ENCODE measurements around the gene KIF17. TPM values are rescaled to one million over a fixed set of nuclear protein-coding genes. Genes with fewer than 3 reads are reported as not detected.
A peak's percentile ranks its signal among the peaks of the same experiment; 100 is the strongest.
"Not testable (repeated sequence)": the region's sequence is repeated elsewhere in the genome, so short reads cannot be mapped to it uniquely, and the experiment has no call there.

Gene KIF17
- total RNA-seq, 1 donor from 2014 or later, result 3.3 TPM

GRCh38 chr1:20723537-20724363, 5.9 kb upstream of the KIF17 start:
- TF ChIP-seq CTCF (conservative IDR thresholded peaks at IDR 0.05; ENCODE audit: low read depth, low read length), result no peak
- no peak for DNase-seq (ENCODE audit: low read depth)
- no peak overlapping the region for H3K4me3 ChIP-seq (ENCODE audit: low read depth, low read length)

- TF ChIP-seq CTCF (conservative IDR thresholded peaks at IDR 0.05; ENCODE audit: low read depth, low read length), result no peak
- no peak for DNase-seq (ENCODE audit: low read depth)
- no peak overlapping the region for H3K4me3 ChIP-seq (ENCODE audit: low read depth, low read length)
Measured at GRCh38 chr1:20723159-20723536, 5.3 kb upstream of the KIF17 start.

- TF ChIP-seq CTCF (conservative IDR thresholded peaks at IDR 0.05; ENCODE audit: low read depth, low read length), result no peak
- DNase-seq (ENCODE audit: low read depth), result no peak
- no peak overlapping the region for H3K4me3 ChIP-seq (ENCODE audit: low read depth, low read length)
Measured at GRCh38 chr1:20721117-20722061, 3.6 kb upstream of the KIF17 start.

- no peak for TF ChIP-seq CTCF (conservative IDR thresholded peaks at IDR 0.05; ENCODE audit: low read depth, low read length)
Measured at GRCh38 chr1:20720631-20721091, 2.9 kb upstream of the KIF17 start.

GRCh38 chr1:20719871-20720620, 2.2 kb upstream of the KIF17 start:
- no peak overlapping the region for H3K4me3 ChIP-seq (ENCODE audit: low read depth, low read length)
- TF ChIP-seq CTCF (conservative IDR thresholded peaks at IDR 0.05; ENCODE audit: low read depth, low read length), result no peak

More at GRCh38 chr1:20720631-20721091, 2.9 kb upstream of the KIF17 start:
- H3K4me3 ChIP-seq (ENCODE audit: low read depth, low read length), result no peak overlapping the region
- no peak for DNase-seq (ENCODE audit: low read depth)

GRCh38 chr1:20719261-20719660, 1.5 kb upstream of the KIF17 start:
- no peak overlapping the region for H3K4me3 ChIP-seq (ENCODE audit: low read depth, low read length)
- TF ChIP-seq CTCF (conservative IDR thresholded peaks at IDR 0.05; ENCODE audit: low read depth, low read length), result no peak
- DNase-seq (ENCODE audit: low read depth), result no peak

More at GRCh38 chr1:20719871-20720620, 2.2 kb upstream of the KIF17 start:
- DNase-seq (ENCODE audit: low read depth), result no peak

- DNase-seq (ENCODE audit: low read depth), result not testable (repeated sequence)
- H3K4me3 ChIP-seq (ENCODE audit: low read depth, low read length), result peak overlapping the region; percentile 55
Measured at GRCh38 chr1:20718343-20718882, 606 bp upstream of the KIF17 start.
